Measurements from ENCODE around the gene ADRA1B.
A peak's percentile ranks its signal among the peaks of the same experiment; 100 is the strongest.
"Not testable (repeated sequence)": the region's sequence is repeated elsewhere in the genome, so short reads cannot be mapped to it uniquely, and the experiment has no call there.

Gene ADRA1B

GRCh38 chr5:159965031-159965837, 49.0 kb downstream of the ADRA1B start:
- no peak for DNase-seq (ENCODE audit: insufficient read length, low spot score)
- TF ChIP-seq CTCF (IDR thresholded peaks at IDR 0.05; ENCODE audit: insufficient read depth, missing control alignments) = peak; percentile 62
- no peak for FAIRE-seq

GRCh38 chr5:159965838-159966128, 49.5 kb downstream of the ADRA1B start:
- FAIRE-seq; DNase-seq (ENCODE audit: insufficient read length, low spot score): not testable (repeated sequence)

- no peak for TF ChIP-seq CTCF (IDR thresholded peaks at IDR 0.05; ENCODE audit: insufficient read depth, missing control alignments)
- FAIRE-seq (no peak), DNase-seq (ENCODE audit: insufficient read length, low spot score) (no peak)
These were observed 53.7 kb downstream of the ADRA1B start for GRCh38 chr5:159969966-159970365.

GRCh38 chr5:159971038-159971437, 54.8 kb downstream of the ADRA1B start:
- peak; percentile 58 for FAIRE-seq
- no peak for DNase-seq (ENCODE audit: insufficient read length, low spot score)
- no peak for TF ChIP-seq CTCF (IDR thresholded peaks at IDR 0.05; ENCODE audit: insufficient read depth, missing control alignments)

GRCh38 chr5:159971514-159971913, 55.2 kb downstream of the ADRA1B start:
- no peak for TF ChIP-seq CTCF (IDR thresholded peaks at IDR 0.05; ENCODE audit: insufficient read depth, missing control alignments)
- FAIRE-seq = no peak
- DNase-seq (ENCODE audit: insufficient read length, low spot score) = no peak

GRCh38 chr5:159971931-159972461, 55.7 kb downstream of the ADRA1B start:
- no peak for FAIRE-seq
- no peak for DNase-seq (ENCODE audit: insufficient read length, low spot score)
- no peak for TF ChIP-seq CTCF (IDR thresholded peaks at IDR 0.05; ENCODE audit: insufficient read depth, missing control alignments)

GRCh38 chr5:159972538-159973362, 56.5 kb downstream of the ADRA1B start:
- DNase-seq (ENCODE audit: insufficient read length, low spot score) = no peak
- TF ChIP-seq CTCF (IDR thresholded peaks at IDR 0.05; ENCODE audit: insufficient read depth, missing control alignments) = no peak
- no peak for FAIRE-seq
